ENCODE measurements around the gene KRT72.

DNA sequence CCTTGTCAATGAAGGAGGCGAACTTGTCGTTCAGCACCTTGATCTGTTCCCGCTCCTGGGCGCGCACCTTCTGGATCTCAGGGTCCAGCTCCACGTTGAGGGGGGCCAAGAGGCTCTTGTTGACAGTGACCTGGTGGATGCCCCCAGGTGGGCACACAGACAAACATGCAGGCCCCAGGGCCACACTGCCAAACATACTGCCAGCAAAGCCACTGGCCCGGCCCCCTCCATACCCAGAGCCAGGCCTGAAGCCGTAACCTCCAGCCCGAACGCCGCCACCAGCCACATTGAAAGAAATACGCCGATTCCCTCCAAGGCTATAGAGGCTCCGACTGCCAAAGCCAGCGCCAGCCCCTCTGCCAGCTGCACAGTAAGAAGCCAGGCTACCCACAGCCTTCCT lies 28.0 kb downstream of the KRT72 start:
- TF ChIP-seq, protein P1, sequence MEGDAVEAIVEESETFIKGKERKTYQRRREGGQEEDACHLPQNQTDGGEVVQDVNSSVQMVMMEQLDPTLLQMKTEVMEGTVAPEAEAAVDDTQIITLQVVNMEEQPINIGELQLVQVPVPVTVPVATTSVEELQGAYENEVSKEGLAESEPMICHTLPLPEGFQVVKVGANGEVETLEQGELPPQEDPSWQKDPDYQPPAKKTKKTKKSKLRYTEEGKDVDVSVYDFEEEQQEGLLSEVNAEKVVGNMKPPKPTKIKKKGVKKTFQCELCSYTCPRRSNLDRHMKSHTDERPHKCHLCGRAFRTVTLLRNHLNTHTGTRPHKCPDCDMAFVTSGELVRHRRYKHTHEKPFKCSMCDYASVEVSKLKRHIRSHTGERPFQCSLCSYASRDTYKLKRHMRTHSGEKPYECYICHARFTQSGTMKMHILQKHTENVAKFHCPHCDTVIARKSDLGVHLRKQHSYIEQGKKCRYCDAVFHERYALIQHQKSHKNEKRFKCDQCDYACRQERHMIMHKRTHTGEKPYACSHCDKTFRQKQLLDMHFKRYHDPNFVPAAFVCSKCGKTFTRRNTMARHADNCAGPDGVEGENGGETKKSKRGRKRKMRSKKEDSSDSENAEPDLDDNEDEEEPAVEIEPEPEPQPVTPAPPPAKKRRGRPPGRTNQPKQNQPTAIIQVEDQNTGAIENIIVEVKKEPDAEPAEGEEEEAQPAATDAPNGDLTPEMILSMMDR (IDR thresholded peaks at IDR 0.05): no peak
- TF ChIP-seq EP300 (IDR thresholded peaks at IDR 0.05): no peak
- TF ChIP-seq POLR2AphosphoS5 (IDR thresholded peaks at IDR 0.05): no peak
